ENCODE data around the gene DCAF8.

Gene DCAF8

DNA sequence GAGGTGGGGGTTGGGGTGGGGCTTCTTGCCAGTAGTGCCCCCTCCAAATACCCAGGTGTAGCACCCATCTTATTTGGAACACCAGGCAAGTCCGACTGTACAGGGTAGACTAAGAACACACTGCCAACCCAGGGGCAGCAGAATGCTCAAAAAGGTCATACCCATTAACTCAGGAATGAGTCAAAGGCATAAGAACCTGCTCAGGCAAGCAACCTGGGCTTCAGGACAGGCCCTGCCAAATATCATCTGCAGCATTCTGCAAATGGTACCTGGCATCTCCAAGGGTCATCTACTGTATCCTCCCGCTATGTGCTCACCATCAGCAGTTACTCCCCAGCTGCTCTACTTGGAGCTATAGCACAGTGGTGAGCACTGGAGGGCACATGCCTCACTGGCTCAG is 37.7 kb downstream of the DCAF8 start:
- DNase-seq = no peak

DNA sequence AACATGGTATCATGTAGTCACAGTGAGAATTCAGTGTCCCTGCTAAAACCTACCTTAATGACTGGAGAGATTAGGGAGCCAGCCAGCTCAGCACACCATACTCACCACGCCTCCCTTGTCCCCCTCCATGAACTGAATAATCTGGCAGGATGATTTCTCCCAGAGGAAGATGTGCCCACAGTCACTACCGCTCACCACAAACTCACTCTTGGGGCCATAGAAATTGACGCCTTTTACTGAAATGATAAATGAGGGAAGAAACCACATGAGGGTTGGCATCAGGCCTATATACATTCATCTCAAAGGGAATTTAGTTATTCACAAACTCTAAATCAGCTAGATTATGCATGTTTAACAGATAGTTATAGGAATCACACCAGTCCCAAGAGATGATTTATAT is 39.8 kb downstream of the DCAF8 start:
- no peak for DNase-seq

DNA sequence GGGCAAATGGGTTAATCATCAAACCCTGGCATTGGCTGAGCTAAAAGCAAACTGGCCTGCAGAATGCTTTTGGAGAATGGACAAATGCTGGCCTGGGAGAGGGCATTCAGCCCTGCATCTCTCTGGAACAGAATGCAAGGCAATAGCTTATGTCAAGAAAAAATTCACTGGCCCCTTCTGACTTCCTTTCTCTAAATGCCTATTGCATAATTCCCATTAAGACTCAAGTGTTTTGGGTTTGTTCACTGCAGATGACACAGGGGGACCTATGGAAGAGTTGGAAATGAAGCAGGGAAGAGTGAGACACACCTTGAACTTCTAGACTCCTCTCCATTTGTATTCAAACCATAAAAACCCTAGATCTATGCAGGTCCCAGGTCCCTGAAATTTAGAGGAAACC is 41.3 kb downstream of the DCAF8 start:
- no peak for DNase-seq

DNA sequence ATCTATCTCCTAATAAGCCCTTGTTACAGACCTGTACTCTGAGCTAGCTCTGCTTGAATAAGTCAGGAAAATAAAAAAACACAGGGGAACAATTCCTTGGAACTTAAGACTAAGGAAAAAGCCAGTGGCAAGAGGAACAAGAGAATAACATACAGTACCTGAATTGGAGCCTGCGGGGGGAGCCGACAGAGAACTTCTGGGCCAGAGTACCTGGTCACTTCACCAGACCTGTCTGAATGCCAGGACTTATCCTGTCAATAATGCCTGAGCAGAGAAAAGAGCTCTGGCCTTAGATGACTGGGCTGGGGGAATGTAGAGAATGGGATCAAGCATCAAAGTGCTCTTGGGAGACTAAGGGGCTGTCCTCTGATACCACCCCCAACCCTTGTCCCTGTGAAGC is 42.0 kb downstream of the DCAF8 start:
- no peak for DNase-seq

GRCh38 chr1:160219062-160219929 is 43.1 kb downstream of the DCAF8 start:
- DNase-seq = no peak

- DNase-seq = no peak
Measured at GRCh38 chr1:160217481-160218051, 44.8 kb downstream of the DCAF8 start.

DNA sequence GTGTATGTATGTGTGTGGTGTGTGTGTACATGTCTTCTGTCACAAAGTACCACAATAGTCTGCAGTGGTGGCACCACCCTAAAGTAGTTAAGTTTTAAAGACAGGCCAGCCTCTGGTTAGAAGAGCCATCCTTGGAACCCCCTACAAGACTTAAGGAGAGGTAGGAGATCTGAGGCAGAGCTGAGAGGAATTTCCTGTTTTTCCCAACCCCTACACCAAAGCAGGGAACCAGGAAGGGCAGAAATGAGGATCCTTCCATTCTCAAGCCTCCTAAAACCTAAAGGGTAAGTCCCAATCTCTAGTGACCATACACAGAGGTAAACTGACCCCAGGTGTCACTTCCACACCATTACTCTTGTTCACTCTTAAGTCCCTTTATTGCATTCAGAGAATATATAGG is 46.0 kb downstream of the DCAF8 start:
- no peak for DNase-seq

GRCh38 chr1:160214481-160215140 is 47.7 kb downstream of the DCAF8 start:
- no peak for DNase-seq

- DNase-seq = no peak
Measured at GRCh38 chr1:160211046-160211790, 51.1 kb downstream of the DCAF8 start.

GRCh38 chr1:160210561-160210960 is 51.8 kb downstream of the DCAF8 start:
- DNase-seq = no peak

DNA sequence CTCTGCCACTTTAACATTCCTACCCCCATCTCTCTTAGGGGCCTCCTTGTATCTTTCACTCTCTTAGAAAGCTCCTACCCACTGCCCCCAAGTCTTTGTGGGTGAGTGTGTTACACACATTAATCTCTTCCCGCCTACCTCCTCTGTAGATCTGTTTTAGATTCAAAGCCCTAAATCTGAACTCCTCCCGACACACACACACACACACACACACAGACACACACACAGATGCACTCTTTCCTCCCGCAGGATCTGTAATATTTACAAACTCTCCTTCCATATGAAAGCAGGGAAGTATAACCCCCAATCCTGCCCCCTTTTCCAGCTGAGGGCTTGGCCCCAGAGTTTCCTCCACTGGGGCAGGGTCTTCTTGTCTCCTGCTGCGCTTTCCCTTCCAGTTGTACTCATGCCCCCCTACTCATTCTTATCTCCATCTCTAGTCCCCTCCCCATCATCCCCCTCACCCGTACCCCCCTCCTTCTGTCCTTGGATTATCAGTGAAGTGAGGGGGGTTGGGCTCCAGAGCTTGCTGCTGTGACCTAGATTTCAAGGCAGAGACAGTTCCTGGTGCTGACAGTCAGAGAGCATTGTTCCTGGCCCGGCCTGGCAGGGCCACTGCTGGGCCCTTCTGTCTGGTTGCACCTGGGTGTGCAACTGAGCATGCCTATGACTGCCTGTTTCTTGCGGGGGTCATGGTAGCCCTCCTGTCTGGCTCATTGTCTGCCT is 52.9 kb downstream of the DCAF8 start:
- no peak for DNase-seq

- DNase-seq = no peak
Measured at GRCh38 chr1:160208557-160209320, 53.6 kb downstream of the DCAF8 start.

DNA sequence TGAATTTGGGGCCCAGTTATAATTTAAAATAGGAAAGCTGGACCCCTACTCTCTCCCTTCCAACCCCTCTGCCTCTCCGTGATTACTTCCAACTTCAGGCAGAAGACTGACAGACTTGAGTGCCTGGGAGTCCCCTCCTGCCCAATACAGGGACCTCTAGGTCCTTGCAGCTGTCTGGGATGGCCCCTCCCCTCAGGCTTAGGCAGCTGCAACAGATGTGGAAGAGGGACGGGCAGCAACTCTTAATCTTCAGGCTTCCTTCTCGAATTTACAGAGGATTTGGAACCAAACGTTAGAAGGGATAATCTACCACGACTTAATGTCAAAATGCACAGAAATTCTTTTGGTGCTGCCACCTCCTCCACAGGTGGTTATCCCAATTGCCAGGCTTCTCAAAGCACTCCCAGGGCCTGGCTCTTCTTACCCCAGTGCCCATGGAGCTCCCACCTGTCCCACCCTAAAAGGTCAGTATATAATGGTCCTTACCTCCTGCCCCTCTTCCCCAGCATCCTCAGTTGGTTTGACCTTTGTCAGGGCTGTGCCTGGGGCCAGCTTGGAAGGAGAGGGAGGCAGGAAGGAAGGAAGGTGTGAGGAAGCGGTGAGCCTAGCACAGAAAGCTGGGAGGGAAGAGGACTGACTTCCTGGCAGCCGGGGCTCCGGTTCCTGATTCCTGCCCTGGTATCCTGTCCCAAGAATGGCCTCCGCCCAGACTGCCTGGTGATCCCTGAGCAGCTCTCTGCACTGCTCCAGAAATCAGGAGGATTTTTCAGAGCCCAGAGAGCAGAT is 54.4 kb downstream of the DCAF8 start:
- DNase-seq = no peak

DNA sequence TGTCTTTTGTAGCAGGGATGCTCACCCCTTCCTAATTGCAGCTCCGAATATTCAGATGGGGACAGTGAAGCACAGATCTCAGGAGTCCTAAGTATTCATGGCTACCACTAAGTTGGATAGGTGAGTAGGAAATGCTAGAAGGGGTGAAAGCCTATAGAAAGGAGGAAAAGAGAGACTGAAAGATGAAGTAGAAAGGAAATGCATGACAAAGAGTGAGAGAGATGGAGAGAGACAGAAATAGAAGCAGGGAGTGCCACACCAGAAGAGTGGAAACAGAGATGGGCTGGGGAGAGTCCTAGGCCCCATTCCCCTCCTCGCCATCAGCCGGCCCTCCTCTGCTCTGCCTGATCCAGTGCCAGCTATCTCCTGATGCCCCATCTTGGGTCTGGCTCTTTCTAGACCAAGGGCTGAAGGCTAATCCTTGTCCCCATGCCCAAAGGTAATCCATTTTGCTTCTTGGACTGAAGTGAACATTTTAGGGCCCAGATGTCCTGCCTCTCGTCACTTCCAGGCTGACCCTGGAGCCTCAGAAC is 55.2 kb downstream of the DCAF8 start:
- DNase-seq = no peak

GRCh38 chr1:160206421-160207117 is 55.8 kb downstream of the DCAF8 start:
- DNase-seq = no peak

- no peak for DNase-seq
Measured at GRCh38 chr1:160206036-160206389, 56.3 kb downstream of the DCAF8 start.

- peak; percentile 76 for DNase-seq
Measured at GRCh38 chr1:160205242-160206035, 56.9 kb downstream of the DCAF8 start, which contains the start of gene PEA15. Gene PEA15 (plus strand): TSS chr1:160205384. CDS start chr1:160211545, 6,161 bp downstream.

DNA sequence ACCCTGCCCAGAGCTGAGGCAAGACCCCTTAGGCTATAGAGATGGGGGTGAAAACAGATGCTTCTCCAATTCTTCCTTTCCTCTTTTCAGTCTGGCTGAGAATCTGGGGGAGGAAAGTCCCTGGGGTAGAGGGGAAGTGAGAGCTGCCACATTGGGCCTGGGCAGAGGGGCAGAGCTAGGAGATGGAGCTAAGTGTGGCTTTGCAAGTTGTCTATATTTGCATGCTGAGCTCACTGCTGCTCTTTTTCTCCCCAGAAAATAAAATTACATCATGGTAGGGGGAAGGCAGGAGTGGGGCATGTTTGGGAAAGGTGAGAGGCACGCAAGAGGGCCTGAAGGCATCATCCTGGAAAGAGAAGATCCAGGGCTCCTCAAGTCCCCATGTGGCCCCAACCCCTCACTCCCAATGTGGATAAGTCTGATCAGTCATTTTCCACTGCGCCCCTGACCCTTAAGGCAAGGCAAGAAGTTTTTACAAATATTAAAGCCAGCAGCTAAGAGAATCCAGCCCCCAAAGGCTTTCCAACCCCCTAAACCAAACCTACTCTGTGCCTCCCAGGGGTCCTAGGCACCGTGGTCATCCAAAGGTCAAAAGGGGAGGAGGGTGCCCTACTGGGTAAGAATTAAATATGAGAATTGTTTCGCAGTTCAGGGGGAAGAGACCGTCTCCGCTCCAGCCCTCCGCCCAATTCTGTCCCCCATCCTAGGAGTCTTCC is 57.7 kb downstream of the DCAF8 start:
- no peak for DNase-seq

- DNase-seq = no peak
Measured at GRCh38 chr1:160200786-160201185, 61.6 kb downstream of the DCAF8 start.

Measured in activated CD4-positive, CD25-positive, alpha-beta regulatory T cell treated with anti-CD3 and anti-CD28 coated beads, Interleukin-2, amount 50 U/mL, for 72 hours (primary cell).